HUES6 (cell line): ENCODE data around the gene SERINC3.

ENCODE experiments used
- H3K27ac ChIP-seq: 2 replicates; pipeline ENCODE4 v1.7.0; 2013; ENCODE audit warnings: low read depth, mild to moderate bottlenecking, low read length, inconsistent platforms
- H3K27me3 ChIP-seq: 2 replicates; pipeline ENCODE4 v1.6.1; 2013; ENCODE audit warnings: low read length; ENCODE audit not compliant: control insufficient read depth, insufficient read depth
- H3K36me3 ChIP-seq: 2 replicates; pipeline ENCODE4 v1.6.1; 2013; ENCODE audit warnings: low read length; ENCODE audit not compliant: control insufficient read depth, insufficient read depth
- H3K4me1 ChIP-seq: 2 replicates; pipeline ENCODE4 v1.6.1; 2013; ENCODE audit warnings: low read length; ENCODE audit not compliant: control insufficient read depth, insufficient read depth
- H3K4me3 ChIP-seq: 2 replicates; pipeline ENCODE4 v1.5.1; 2013; ENCODE audit warnings: low read depth, low read length
- H3K9ac ChIP-seq: one replicate; pipeline ENCODE4 v1.6.1; 2013; ENCODE audit warnings: mild to moderate bottlenecking, low read length
- H3K9me3 ChIP-seq: 2 replicates; pipeline ENCODE4 v1.6.1; 2013; ENCODE audit warnings: low read depth, low read length; ENCODE audit not compliant: control insufficient read depth, insufficient read depth

Gene SERINC3

DNA sequence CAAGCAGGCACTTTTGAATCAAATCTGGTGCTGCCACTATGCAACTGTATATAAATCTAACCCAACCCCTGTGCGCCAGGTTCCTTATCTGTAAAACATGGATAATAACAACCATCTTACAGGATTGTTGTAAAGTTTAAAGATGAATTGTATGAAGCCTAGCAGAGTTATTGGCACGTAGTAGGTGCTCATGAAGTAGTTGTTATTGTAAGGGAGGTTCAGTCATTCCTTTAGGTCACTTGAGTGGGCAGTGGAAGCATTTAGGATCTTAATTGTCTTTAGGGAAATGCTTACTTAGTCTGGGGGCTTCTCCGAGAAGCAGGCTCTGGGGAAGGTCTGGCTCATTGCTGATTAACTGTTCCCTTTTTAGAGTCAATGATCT is 30.7 kb upstream of the SERINC3 start:
- Histone ChIP-seq H3K4me1 (peaks cover 25% of the 10 kb centered on the region; the same call in 1 of the 2 replicates), H3K27ac (peak overlapping the region; percentile 1; the same call in 1 of the 2 replicates), H3K27me3 (no peaks in the 10 kb centered on the region), H3K9ac (no peak overlapping the region), H3K9me3 (no peaks in the 10 kb centered on the region), H3K36me3 (no peaks in the 10 kb centered on the region), H3K4me3 (no peak overlapping the region)

DNA sequence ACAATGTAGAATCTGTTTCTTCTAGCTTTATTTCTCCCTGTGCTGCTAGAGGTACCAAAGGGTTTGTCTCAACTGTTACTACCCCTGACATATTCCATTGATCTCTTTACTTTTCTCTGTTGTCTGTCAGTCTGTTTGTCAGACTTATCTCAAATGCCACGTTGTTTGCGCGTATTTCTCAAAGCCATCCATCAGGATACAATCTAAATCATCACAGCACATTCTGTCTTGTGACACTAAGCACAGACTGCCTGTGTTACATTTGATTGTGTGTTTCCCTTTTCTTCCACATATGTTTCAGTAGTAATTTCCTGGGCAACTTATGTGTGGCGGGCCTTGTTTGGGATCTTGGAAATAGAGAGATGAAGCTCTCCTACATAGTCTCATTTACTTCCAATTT is 30.2 kb upstream of the SERINC3 start:
- no peak overlapping the region for H3K9ac ChIP-seq
- H3K4me1 ChIP-seq = peaks cover 25% of the 10 kb centered on the region; the same call in 1 of the 2 replicates
- H3K27me3 ChIP-seq = no peaks in the 10 kb centered on the region
- no peaks in the 10 kb centered on the region for H3K9me3 ChIP-seq
- peak overlapping the region; percentile 42; the same call in 1 of the 2 replicates for H3K27ac ChIP-seq
- no peak overlapping the region for H3K4me3 ChIP-seq
- H3K36me3 ChIP-seq = no peaks in the 10 kb centered on the region

DNA sequence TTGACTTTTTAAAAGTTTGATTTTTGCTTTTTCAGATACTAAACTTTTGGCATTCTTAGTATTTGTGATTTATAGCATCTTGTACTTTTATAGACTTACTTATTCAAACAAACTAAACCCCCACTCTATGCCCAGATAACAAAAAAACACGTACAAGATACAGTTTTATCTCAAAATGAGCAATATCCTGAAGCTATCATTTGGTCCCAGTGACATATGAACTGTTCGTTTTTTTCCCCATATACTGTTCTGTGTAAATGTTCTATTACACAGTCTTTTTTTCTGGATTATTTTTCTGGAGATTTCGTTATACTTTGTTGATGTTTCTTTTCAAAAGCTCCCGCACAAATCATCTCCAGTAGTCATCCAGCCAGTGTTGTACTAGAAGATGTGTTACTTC is 27.3 kb upstream of the SERINC3 start:
- Histone ChIP-seq H3K36me3 (no peaks in the 10 kb centered on the region), H3K27me3 (no peaks in the 10 kb centered on the region), H3K4me1 (peaks cover 25% of the 10 kb centered on the region; the same call in 1 of the 2 replicates), H3K4me3 (no peak overlapping the region), H3K27ac (no peak overlapping the region), H3K9ac (no peak overlapping the region), H3K9me3 (no peaks in the 10 kb centered on the region)

DNA sequence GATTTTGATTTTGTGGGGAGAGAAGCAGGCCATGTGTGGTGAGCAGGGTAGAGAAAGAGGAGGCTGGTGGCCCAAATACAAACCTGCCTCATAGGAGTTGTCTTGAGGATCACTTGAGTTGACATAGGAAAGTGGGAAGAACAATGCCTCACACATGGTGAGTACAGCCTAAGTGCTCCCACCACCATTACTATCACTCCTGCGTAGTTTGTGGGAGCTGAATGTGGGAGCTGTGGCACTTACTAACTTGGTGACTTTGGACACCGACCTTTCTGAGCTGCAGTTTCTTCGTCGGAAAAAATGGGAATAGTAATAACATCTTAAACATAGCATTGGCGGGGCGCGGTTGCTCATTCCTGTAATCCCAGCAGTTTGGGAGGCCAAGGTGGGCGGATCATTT is 25.5 kb upstream of the SERINC3 start:
- Histone ChIP-seq H3K4me3 (no peak overlapping the region), H3K36me3 (no peaks in the 10 kb centered on the region), H3K27ac (no peak overlapping the region), H3K27me3 (no peaks in the 10 kb centered on the region), H3K9me3 (no peaks in the 10 kb centered on the region), H3K9ac (no peak overlapping the region), H3K4me1 (peaks cover 15% of the 10 kb centered on the region; the same call in 1 of the 2 replicates)

DNA sequence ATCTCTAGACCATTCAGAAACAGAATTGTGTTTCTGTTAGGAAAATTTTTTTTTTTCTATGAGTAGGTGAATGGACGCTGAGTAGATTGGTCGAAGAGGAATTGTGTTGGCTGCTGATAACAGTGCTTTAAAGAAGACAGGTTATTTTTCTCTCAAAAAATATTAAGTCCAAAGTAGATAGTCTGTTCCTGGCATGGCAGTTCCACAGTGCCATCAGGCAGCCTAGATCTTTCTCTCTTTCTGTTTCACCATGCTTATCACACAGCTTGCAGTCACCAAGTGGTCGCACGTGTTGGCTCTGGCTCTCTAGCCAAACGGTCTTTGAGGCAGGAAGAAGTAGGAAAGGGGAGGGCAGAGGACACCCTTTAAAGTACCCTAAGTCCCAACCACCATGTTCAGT is 22.4 kb upstream of the SERINC3 start:
- Histone ChIP-seq H3K4me3 (no peak overlapping the region), H3K27me3 (no peaks in the 10 kb centered on the region), H3K27ac (no peak overlapping the region), H3K9me3 (no peaks in the 10 kb centered on the region), H3K4me1 (peaks cover 12% of the 10 kb centered on the region; the same call in 1 of the 2 replicates), H3K36me3 (no peaks in the 10 kb centered on the region), H3K9ac (no peak overlapping the region)

DNA sequence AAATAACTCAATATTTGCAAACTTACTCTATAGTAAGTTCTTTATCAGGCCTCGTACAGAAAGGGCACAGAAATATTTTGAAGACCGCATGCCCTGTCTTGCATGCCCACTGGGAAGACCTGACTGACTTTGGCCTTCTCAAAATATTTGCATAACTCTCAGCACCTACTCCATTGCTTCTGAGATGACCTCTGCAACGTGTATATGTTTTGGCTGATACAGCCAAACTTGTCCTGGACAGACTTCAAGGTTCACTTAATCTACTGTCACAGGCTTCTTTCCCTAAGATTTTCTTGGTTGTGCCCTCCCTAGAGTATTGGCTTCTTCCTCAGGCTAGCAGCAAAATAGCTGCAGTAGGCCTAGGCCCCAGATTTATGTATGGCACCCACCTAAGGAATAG is 21.5 kb upstream of the SERINC3 start:
- no peak overlapping the region for H3K4me3 ChIP-seq
- no peaks in the 10 kb centered on the region for H3K27me3 ChIP-seq
- no peak overlapping the region for H3K27ac ChIP-seq
- H3K9me3 ChIP-seq = no peaks in the 10 kb centered on the region
- no peak overlapping the region for H3K9ac ChIP-seq
- peaks cover 10% of the 10 kb centered on the region; the same call in 1 of the 2 replicates for H3K4me1 ChIP-seq
- H3K36me3 ChIP-seq = no peaks in the 10 kb centered on the region

DNA sequence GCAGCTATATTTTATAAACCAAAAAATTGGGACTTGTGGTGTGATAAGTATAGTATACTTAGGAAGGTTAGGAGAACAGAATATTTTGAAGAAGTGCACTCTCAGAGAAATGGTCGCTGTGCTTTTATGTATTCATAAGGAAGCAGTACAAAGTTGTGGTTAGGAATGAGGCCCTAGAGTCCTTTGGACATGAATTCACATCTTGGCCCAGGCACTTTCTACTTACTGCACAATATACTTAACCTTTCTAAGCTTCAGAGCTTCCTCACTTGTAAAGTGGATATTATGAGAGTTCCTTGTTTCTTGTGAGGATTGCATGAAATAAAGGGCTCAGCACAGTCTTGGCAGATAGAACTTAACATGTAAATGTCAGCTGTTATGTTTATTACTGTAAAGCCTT is 21.0 kb upstream of the SERINC3 start:
- Histone ChIP-seq H3K27me3 (no peaks in the 10 kb centered on the region), H3K9me3 (no peaks in the 10 kb centered on the region), H3K4me3 (no peak overlapping the region), H3K27ac (no peak overlapping the region), H3K36me3 (no peaks in the 10 kb centered on the region), H3K4me1 (peaks cover 10% of the 10 kb centered on the region; the same call in 1 of the 2 replicates), H3K9ac (no peak overlapping the region)

DNA sequence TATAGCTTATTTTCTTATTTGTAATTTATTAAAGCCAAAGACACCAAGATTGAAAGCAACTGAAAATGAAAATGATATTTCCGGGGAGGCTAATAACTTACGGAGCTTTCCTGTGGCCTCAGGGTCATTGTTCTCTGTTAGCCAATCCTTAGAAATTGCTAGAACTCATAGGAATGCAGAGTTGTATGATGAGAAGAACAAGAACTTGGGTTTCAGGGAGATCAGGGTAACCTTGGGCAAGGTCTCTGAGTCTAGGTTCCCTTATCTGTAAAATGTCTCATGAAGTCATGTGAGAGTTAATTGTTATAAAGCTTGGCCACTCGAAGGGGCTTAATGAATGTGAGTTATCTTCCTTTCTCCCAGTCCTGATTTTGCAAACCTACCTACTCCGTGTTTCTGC is 20.1 kb upstream of the SERINC3 start:
- H3K27me3 ChIP-seq = no peaks in the 10 kb centered on the region
- H3K9ac ChIP-seq = no peak overlapping the region
- no peak overlapping the region for H3K27ac ChIP-seq
- no peaks in the 10 kb centered on the region for H3K36me3 ChIP-seq
- no peaks in the 10 kb centered on the region for H3K9me3 ChIP-seq
- H3K4me1 ChIP-seq = peaks cover 10% of the 10 kb centered on the region; the same call in 1 of the 2 replicates
- H3K4me3 ChIP-seq = no peak overlapping the region

DNA sequence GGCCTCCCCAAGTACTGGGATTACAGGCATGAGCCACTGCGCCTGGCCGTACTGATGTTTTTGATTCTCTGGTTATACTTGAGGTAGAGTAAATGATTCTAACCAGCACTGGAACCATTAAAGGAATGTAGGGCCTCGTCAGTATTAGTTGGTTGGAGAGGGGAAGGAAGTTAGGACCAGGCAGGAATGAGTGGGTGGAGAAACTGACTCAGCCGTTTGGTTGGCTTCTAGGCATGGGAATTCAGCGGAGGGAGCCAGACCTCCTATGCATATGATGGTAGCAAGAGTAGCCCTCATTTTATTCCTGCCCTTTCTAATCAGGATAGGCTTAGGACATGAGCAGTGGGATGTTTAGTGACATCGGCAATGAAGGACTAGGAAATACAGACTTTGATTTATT is 19.0 kb upstream of the SERINC3 start:
- H3K27me3 ChIP-seq = no peaks in the 10 kb centered on the region
- peaks cover 10% of the 10 kb centered on the region; the same call in 1 of the 2 replicates for H3K4me1 ChIP-seq
- H3K27ac ChIP-seq = no peak overlapping the region
- no peaks in the 10 kb centered on the region for H3K36me3 ChIP-seq
- no peak overlapping the region for H3K9ac ChIP-seq
- H3K4me3 ChIP-seq = no peak overlapping the region
- H3K9me3 ChIP-seq = no peaks in the 10 kb centered on the region

DNA sequence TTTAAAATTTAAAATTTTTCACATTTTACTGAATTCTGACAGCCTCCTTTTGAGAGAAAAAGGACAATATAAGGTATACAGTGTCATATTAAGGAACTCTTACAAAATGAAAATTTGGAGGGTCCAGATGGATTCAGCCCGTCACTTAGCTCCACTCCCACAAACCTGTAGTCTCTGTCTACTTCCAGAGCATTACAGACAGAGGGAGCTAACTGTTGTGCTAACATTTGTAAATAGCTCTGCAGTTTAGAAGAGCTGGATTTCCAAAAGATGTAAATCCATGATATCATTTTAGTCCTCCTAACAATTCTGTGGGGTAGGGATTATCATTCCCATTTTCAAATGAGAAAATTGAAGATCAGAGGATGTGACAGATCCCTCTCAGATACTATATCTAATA is 16.1 kb upstream of the SERINC3 start:
- peaks cover 5% of the 10 kb centered on the region; the same call in 1 of the 2 replicates for H3K4me1 ChIP-seq
- no peaks in the 10 kb centered on the region for H3K36me3 ChIP-seq
- H3K4me3 ChIP-seq = no peak overlapping the region
- H3K27ac ChIP-seq = no peak overlapping the region
- no peaks in the 10 kb centered on the region for H3K9me3 ChIP-seq
- H3K9ac ChIP-seq = no peak overlapping the region
- no peaks in the 10 kb centered on the region for H3K27me3 ChIP-seq

DNA sequence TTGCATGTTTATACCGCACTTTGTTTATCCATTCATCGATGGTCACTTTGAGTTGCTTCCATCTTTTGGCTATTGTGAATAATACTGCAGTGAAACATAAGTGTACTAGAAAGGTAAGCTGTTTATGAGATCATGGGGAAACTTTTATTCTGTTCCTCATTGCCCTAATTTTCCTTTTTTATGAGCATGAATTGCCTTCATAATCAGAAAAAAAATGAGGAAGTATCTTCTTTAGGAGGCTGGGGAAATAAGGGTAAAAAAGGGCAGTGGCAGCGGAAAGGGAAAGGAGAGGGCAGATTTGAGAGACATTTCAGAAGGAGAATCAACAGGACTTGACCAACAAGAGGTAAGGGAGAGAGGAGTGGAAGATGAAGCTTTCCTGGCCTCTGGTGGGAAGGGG is 14.3 kb upstream of the SERINC3 start:
- Histone ChIP-seq H3K9ac (no peak overlapping the region), H3K36me3 (no peaks in the 10 kb centered on the region)

DNA sequence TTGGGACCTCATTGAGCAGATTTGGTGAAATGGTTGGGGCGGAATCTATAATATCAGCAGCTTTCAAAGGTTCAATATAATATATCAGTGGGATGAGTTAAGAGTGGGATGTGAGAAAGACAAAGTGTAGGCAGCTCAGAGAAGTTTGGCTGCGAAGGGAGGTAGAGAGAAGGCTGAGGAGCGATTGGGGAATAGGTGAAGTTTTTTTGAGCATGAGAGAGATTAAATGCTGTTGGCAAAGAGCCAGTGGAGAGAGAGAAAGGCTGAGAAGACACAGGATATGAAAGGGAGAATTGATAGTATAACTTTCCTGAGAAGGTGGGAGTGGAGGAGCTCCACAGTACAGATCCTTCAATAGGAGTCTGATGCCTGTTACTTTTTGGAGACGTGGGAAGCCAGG is 12.1 kb upstream of the SERINC3 start:
- Histone ChIP-seq H3K27me3 (no peaks in the 10 kb centered on the region), H3K4me1 (peaks cover 13% of the 10 kb centered on the region; the same call in 1 of the 2 replicates), H3K9ac (no peak overlapping the region), H3K9me3 (no peaks in the 10 kb centered on the region), H3K4me3 (no peak overlapping the region), H3K27ac (no peak overlapping the region), H3K36me3 (no peaks in the 10 kb centered on the region)

More for the DNA sequence above, 14.3 kb upstream of the SERINC3 start:
- H3K9me3 ChIP-seq = no peaks in the 10 kb centered on the region
- H3K4me1 ChIP-seq = peaks cover 14% of the 10 kb centered on the region; the same call in 1 of the 2 replicates
- no peaks in the 10 kb centered on the region for H3K27me3 ChIP-seq
- H3K27ac ChIP-seq = no peak overlapping the region
- no peak overlapping the region for H3K4me3 ChIP-seq
